ENCODE data around the gene CYP4F2. TPM values are rescaled to one million over a fixed set of nuclear protein-coding genes. Genes with fewer than 3 reads are reported as not detected.

Gene CYP4F2
- total RNA-seq, 4 donors from 2014 or later: not detected

DNA sequence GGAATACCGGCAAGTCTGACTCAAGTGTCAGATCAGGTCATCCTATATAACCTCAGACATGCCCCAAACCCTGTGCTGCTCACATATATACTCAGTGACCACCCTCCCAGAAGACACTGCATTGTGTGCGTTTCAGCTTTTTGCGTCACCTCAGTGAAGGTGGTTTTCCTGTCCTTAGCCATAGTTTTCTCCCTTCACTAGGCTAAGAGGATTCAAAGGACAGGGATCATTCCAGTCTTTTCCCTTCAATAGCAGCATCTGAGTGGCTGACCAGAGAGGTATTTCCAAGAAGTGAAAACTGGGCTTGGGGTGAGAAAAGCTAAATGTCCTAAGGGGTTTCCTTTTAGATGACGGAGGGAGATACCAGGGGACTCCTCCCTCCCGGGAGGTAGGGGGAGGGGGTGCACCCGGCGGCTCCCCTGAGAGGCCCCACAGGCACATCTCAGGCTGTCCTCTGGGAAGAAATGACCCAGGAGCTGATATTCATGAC lies 69.7 kb downstream of the CYP4F2 start:
- TF ChIP-seq, protein P1, sequence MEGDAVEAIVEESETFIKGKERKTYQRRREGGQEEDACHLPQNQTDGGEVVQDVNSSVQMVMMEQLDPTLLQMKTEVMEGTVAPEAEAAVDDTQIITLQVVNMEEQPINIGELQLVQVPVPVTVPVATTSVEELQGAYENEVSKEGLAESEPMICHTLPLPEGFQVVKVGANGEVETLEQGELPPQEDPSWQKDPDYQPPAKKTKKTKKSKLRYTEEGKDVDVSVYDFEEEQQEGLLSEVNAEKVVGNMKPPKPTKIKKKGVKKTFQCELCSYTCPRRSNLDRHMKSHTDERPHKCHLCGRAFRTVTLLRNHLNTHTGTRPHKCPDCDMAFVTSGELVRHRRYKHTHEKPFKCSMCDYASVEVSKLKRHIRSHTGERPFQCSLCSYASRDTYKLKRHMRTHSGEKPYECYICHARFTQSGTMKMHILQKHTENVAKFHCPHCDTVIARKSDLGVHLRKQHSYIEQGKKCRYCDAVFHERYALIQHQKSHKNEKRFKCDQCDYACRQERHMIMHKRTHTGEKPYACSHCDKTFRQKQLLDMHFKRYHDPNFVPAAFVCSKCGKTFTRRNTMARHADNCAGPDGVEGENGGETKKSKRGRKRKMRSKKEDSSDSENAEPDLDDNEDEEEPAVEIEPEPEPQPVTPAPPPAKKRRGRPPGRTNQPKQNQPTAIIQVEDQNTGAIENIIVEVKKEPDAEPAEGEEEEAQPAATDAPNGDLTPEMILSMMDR (IDR thresholded peaks at IDR 0.05; ENCODE audit: low read depth): no peak

Small RNA genes lying within 50 kb of the gene (small RNA-seq; reads per million reads assigned to genes)
- not detected for gene CYP4F36P

Other genes with a start within 250 kb of the CYP4F2 start
- gene CYP4F12, start 225.0 kb downstream of the CYP4F2 start, total RNA-seq: 10 to 100 TPM in 3 of 4 donors, 1 to 10 TPM in 1; 5.5 to 21.9 (median 19.1) TPM
- gene OR10H2, start 170.1 kb downstream of the CYP4F2 start, total RNA-seq: not detected
- gene OR10H3, start 160.1 kb downstream of the CYP4F2 start, total RNA-seq: not detected
- gene OR10H5, start 110.4 kb downstream of the CYP4F2 start, total RNA-seq: not detected
- not detected for gene OR10H1, start 82.4 kb downstream of the CYP4F2 start, total RNA-seq
- under 1 TPM in 2 of 4 donors, not detected in 2; 0.34 to 0.66 TPM for gene CYP4F11, start 36.5 kb upstream of the CYP4F2 start, total RNA-seq
- gene OR10H4, start 50.9 kb upstream of the CYP4F2 start, total RNA-seq: not detected
- gene TPM4, start 178.4 kb upstream of the CYP4F2 start, total RNA-seq: 100 to 1,000 TPM; 229 to 393 (median 299) TPM
- 10 to 100 TPM; 31.3 to 59.7 (median 35.6) TPM for gene RAB8A, start 213.8 kb upstream of the CYP4F2 start, total RNA-seq
- gene HSH2D, start 245.6 kb upstream of the CYP4F2 start, total RNA-seq: 1 to 10 TPM in 2 of 4 donors, under 1 TPM in 2; 0.38 to 1.5 (median 0.82) TPM